ENCODE data around the gene UBE2J2.

The UBE2J2 gene

GRCh38 chr1:1256956-1257871, 16.4 kb downstream of the UBE2J2 start:
- Histone ChIP-seq H3K36me3 (ENCODE audit: insufficient read depth, low read length) (peaks cover 90% of the 10 kb centered on the region), H3K9me3 (ENCODE audit: insufficient read depth, low read length, severe bottlenecking) (no peaks in the 10 kb centered on the region), H4K20me1 (ENCODE audit: insufficient read depth, low read length) (peaks cover 43% of the 10 kb centered on the region), H3K79me2 (ENCODE audit: insufficient read depth, low read length) (peaks cover 32% of the 10 kb centered on the region), H3K9ac (ENCODE audit: low read depth, low read length) (no peak overlapping the region), H3K27ac (ENCODE audit: low read length) (no peak overlapping the region), H3K4me2 (ENCODE audit: insufficient read depth, low read length) (no peak overlapping the region), H3K4me1 (ENCODE audit: insufficient read depth, low read length) (peaks cover 3% of the 10 kb centered on the region; the same call in 1 of the 2 replicates), H3K27me3 (ENCODE audit: insufficient read depth, low read length, poor library complexity) (no peaks in the 10 kb centered on the region), H3K4me3 (ENCODE audit: low read depth in 1 of 2, low read length in 2 of 2) (no peak overlapping the region), H2AFZ (ENCODE audit: low read depth, low read length) (no peak overlapping the region)
- no peak for TF ChIP-seq EZH2 (IDR thresholded peaks at IDR 0.05; ENCODE audit: borderline replicate concordance, low read depth, low read length, severe bottlenecking)
- no peak for TF ChIP-seq CTCF (IDR thresholded peaks at IDR 0.05; ENCODE audit: borderline replicate concordance, extremely low read depth, low read length, poor library complexity, severe bottlenecking)
- ATAC-seq (ENCODE audit: insufficient read depth, low read depth) (no peak), DNase-seq (no peak)

- Histone ChIP-seq H3K9ac (ENCODE audit: low read depth, low read length) (no peak overlapping the region), H3K4me1 (ENCODE audit: insufficient read depth, low read length) (peaks cover 19% of the 10 kb centered on the region), H4K20me1 (ENCODE audit: insufficient read depth, low read length) (peaks cover 34% of the 10 kb centered on the region), H3K27me3 (ENCODE audit: insufficient read depth, low read length, poor library complexity) (no peaks in the 10 kb centered on the region), H3K4me3 (ENCODE audit: low read depth in 1 of 2, low read length in 2 of 2) (no peak overlapping the region), H2AFZ (ENCODE audit: low read depth, low read length) (no peak overlapping the region), H3K4me2 (ENCODE audit: insufficient read depth, low read length) (no peak overlapping the region), H3K36me3 (ENCODE audit: insufficient read depth, low read length) (peaks cover 78% of the 10 kb centered on the region), H3K9me3 (ENCODE audit: insufficient read depth, low read length, severe bottlenecking) (no peaks in the 10 kb centered on the region), H3K79me2 (ENCODE audit: insufficient read depth, low read length) (peaks cover 28% of the 10 kb centered on the region), H3K27ac (ENCODE audit: low read length) (no peak overlapping the region)
- ATAC-seq (ENCODE audit: insufficient read depth, low read depth) (no peak), DNase-seq (no peak)
- TF ChIP-seq CTCF (IDR thresholded peaks at IDR 0.05; ENCODE audit: borderline replicate concordance, extremely low read depth, low read length, poor library complexity, severe bottlenecking) (no peak), EZH2 (IDR thresholded peaks at IDR 0.05; ENCODE audit: borderline replicate concordance, low read depth, low read length, severe bottlenecking) (no peak)
These were observed 18.0 kb downstream of the UBE2J2 start for GRCh38 chr1:1255611-1256010.

GRCh38 chr1:1255078-1255477, 18.6 kb downstream of the UBE2J2 start:
- H3K4me3 ChIP-seq (ENCODE audit: low read depth in 1 of 2, low read length in 2 of 2), result no peak overlapping the region
- no peak for TF ChIP-seq EZH2 (IDR thresholded peaks at IDR 0.05; ENCODE audit: borderline replicate concordance, low read depth, low read length, severe bottlenecking)
- no peak for TF ChIP-seq CTCF (IDR thresholded peaks at IDR 0.05; ENCODE audit: borderline replicate concordance, extremely low read depth, low read length, poor library complexity, severe bottlenecking)
- H3K9ac ChIP-seq (ENCODE audit: low read depth, low read length), result no peak overlapping the region
- H3K79me2 ChIP-seq (ENCODE audit: insufficient read depth, low read length), result peaks cover 22% of the 10 kb centered on the region
- H3K27me3 ChIP-seq (ENCODE audit: insufficient read depth, low read length, poor library complexity), result no peaks in the 10 kb centered on the region
- H3K4me1 ChIP-seq (ENCODE audit: insufficient read depth, low read length), result peaks cover 24% of the 10 kb centered on the region
- peaks cover 73% of the 10 kb centered on the region for H3K36me3 ChIP-seq (ENCODE audit: insufficient read depth, low read length)
- H3K9me3 ChIP-seq (ENCODE audit: insufficient read depth, low read length, severe bottlenecking), result no peaks in the 10 kb centered on the region
- no peak overlapping the region for H2AFZ ChIP-seq (ENCODE audit: low read depth, low read length)
- H4K20me1 ChIP-seq (ENCODE audit: insufficient read depth, low read length), result peaks cover 28% of the 10 kb centered on the region
- no peak overlapping the region for H3K4me2 ChIP-seq (ENCODE audit: insufficient read depth, low read length)
- H3K27ac ChIP-seq (ENCODE audit: low read length), result no peak overlapping the region
- DNase-seq (no peak), ATAC-seq (ENCODE audit: insufficient read depth, low read depth) (no peak)

All from DND-41 (cell line).